ENCODE measurements around the gene UBE2O. TPM values are rescaled to one million over a fixed set of nuclear protein-coding genes. Genes with fewer than 3 reads are reported as not detected.

Gene UBE2O
- total RNA-seq, 1 experiment from 2014 or later: 57.4 TPM

GRCh38 chr17:76462556-76463290 is 9.8 kb upstream of the UBE2O start:
- Histone ChIP-seq H3K4me3 (ENCODE audit: low read depth, low read length, poor library complexity, severe bottlenecking) (no peak overlapping the region), H3K9me3 (ENCODE audit: low read depth, low read length, poor library complexity, severe bottlenecking) (no peaks in the 10 kb centered on the region), H3K36me3 (ENCODE audit: insufficient read depth, low read length, poor library complexity, severe bottlenecking) (no peaks in the 10 kb centered on the region), H3K27ac (ENCODE audit: low read depth, low read length, poor library complexity, severe bottlenecking) (no peak overlapping the region), H3K4me1 (ENCODE audit: insufficient read depth, low read length, poor library complexity, severe bottlenecking) (peaks cover 10% of the 10 kb centered on the region), H3K27me3 (replicated peaks; ENCODE audit: insufficient read depth, low read depth, low read length, poor library complexity) (no peaks in the 10 kb centered on the region)
- POLR2A ChIA-PET (ENCODE audit: low non-redundant PET): interaction anchor here (0.6 kb wide), 1 partner anchor 95 kb away, joined by 4 read pairs; no protein-coding TSS in a partner anchor
- DNase-seq (ENCODE audit: low spot score): no peak
- CTCF ChIA-PET: interaction anchor here (1.1 kb wide), 1 partner anchor 48 kb away, joined by 3 read pairs; no protein-coding TSS in a partner anchor
- BruUV-seq (replicated peaks): no TSS peak
- intact Hi-C loops (cut with micrococcal nuclease; ENCODE audit: unreplicated experiment): no loop called here
- TF ChIP-seq CTCF (conservative IDR thresholded peaks at IDR 0.05; ENCODE audit: low read depth, low read length): no peak
- TF ChIP-seq EZH2 (IDR thresholded peaks at IDR 0.05; ENCODE audit: borderline replicate concordance, low read depth, low read length, poor library complexity, severe bottlenecking): no peak

GRCh38 chr17:76461765-76462555 is 9.0 kb upstream of the UBE2O start:
- ChIA-PET CTCF (interaction anchor here (1.1 kb wide), 1 partner anchor 49 kb away, joined by 3 read pairs; no protein-coding TSS in a partner anchor), POLR2A (ENCODE audit: low non-redundant PET) (interaction anchor here (0.6 kb wide), 1 partner anchor 95 kb away, joined by 4 read pairs; no protein-coding TSS in a partner anchor)
- DNase-seq (ENCODE audit: low spot score): no peak
- Histone ChIP-seq H3K4me1 (ENCODE audit: insufficient read depth, low read length, poor library complexity, severe bottlenecking) (peaks cover 4% of the 10 kb centered on the region), H3K27ac (ENCODE audit: low read depth, low read length, poor library complexity, severe bottlenecking) (no peak overlapping the region), H3K9me3 (ENCODE audit: low read depth, low read length, poor library complexity, severe bottlenecking) (no peaks in the 10 kb centered on the region), H3K4me3 (ENCODE audit: low read depth, low read length, poor library complexity, severe bottlenecking) (no peak overlapping the region), H3K36me3 (ENCODE audit: insufficient read depth, low read length, poor library complexity, severe bottlenecking) (no peaks in the 10 kb centered on the region), H3K27me3 (replicated peaks; ENCODE audit: insufficient read depth, low read depth, low read length, poor library complexity) (no peaks in the 10 kb centered on the region)
- no TSS peak for BruUV-seq (replicated peaks)
- TF ChIP-seq CTCF (conservative IDR thresholded peaks at IDR 0.05; ENCODE audit: low read depth, low read length) (no peak), EZH2 (IDR thresholded peaks at IDR 0.05; ENCODE audit: borderline replicate concordance, low read depth, low read length, poor library complexity, severe bottlenecking) (no peak)
- intact Hi-C loops (cut with micrococcal nuclease; ENCODE audit: unreplicated experiment): no loop called here

- H3K4me3 ChIP-seq (ENCODE audit: low read depth, low read length, poor library complexity, severe bottlenecking): no peak overlapping the region
- no peak for DNase-seq (ENCODE audit: low spot score)
- no peak for TF ChIP-seq EZH2 (IDR thresholded peaks at IDR 0.05; ENCODE audit: borderline replicate concordance, low read depth, low read length, poor library complexity, severe bottlenecking)
- no peak for TF ChIP-seq CTCF (conservative IDR thresholded peaks at IDR 0.05; ENCODE audit: low read depth, low read length)
- intact Hi-C loops (cut with micrococcal nuclease; ENCODE audit: unreplicated experiment): no loop called here
- no peaks in the 10 kb centered on the region for H3K27me3 ChIP-seq (replicated peaks; ENCODE audit: insufficient read depth, low read depth, low read length, poor library complexity)
- ChIA-PET CTCF (interaction anchor here (1.0 to 1.5 kb wide), 2 partner anchors 38 to 44 kb away, joined by 3 to 4 read pairs; no protein-coding TSS in a partner anchor), POLR2A (ENCODE audit: low non-redundant PET) (no interaction called here)
- no peaks in the 10 kb centered on the region for H3K4me1 ChIP-seq (ENCODE audit: insufficient read depth, low read length, poor library complexity, severe bottlenecking)
- no peak overlapping the region for H3K27ac ChIP-seq (ENCODE audit: low read depth, low read length, poor library complexity, severe bottlenecking)
- H3K9me3 ChIP-seq (ENCODE audit: low read depth, low read length, poor library complexity, severe bottlenecking): no peaks in the 10 kb centered on the region
- H3K36me3 ChIP-seq (ENCODE audit: insufficient read depth, low read length, poor library complexity, severe bottlenecking): no peaks in the 10 kb centered on the region
- BruUV-seq (replicated peaks): no TSS peak
Measured at GRCh38 chr17:76459674-76460073, 6.7 kb upstream of the UBE2O start.
